ENCODE data around the gene RTN4IP1. TPM values are rescaled to one million over a fixed set of nuclear protein-coding genes. Genes with fewer than 3 reads are reported as not detected.

RTN4IP1 gene
- total and polyA plus RNA-seq, 10 of the 15 experiments (the other 5 are each of a cell fraction or from before 2014, with no cell fraction given), result 8.2 to 17.0 (median 9.8) TPM

DNA sequence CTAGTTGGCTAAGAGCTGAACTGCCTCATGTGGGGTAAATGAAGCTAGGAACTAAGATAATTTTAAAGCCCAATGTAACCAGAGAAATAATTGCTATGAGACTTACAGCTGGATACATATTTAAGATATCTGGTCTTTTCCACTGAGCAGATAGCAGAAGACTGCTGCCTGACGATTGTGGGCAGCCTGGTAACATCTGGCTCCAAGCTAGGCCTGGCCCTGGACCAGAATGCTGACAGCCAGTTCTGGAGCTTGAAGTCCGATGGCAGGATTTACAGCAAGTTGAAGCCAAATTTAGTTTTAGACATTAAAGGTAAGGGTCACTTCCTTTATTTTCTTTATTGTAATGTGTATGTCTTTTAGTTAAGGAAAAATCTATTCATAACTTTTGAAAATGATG is 65.7 kb downstream of the RTN4IP1 start:
- Histone ChIP-seq H2AFZ (ENCODE audit: control insufficient read depth, low read depth, low read length) (no peak overlapping the region), H4K20me1 (ENCODE audit: control insufficient read depth, insufficient read depth) (no peaks in the 10 kb centered on the region), H3K9ac (ENCODE audit: control insufficient read depth, insufficient read depth, low read length) (no peak overlapping the region), H3K9me3 (replicated peaks; ENCODE audit: control insufficient read depth, insufficient read depth, low read length) (no peaks in the 10 kb centered on the region), H3K4me2 (ENCODE audit: control insufficient read depth, insufficient read depth) (no peak overlapping the region), H3K4me3 (no peak overlapping the region), H3K36me3 (ENCODE audit: control insufficient read depth in 2 of 2, insufficient read depth in 2 of 2, low read length in 1 of 2) (peaks cover 0 to 31% of the 10 kb centered on the region in 2 experiments), H3K4me1 (ENCODE audit: control insufficient read depth, insufficient read depth, low read length) (no peaks in the 10 kb centered on the region), H3K79me2 (ENCODE audit: control insufficient read depth, insufficient read depth, low read length) (no peaks in the 10 kb centered on the region), H3K27ac (ENCODE audit: control insufficient read depth, insufficient read depth) (no peak overlapping the region), H3K27me3 (replicated peaks in 1 of 2; ENCODE audit: control insufficient read depth in 2 of 2, insufficient read depth in 2 of 2, low read length in 1 of 2) (no peaks in the 10 kb centered on the region)
- CTCF ChIA-PET, result interaction anchor here (0.9 to 16.5 kb wide), 13 partner anchors 8 to 434 kb away, joined by 3 to 403 read pairs (median 3); partner anchors contain the start of gene CRYBG1
- in situ Hi-C loops (cut with MboI), result no loop called here
- DNase-seq (ENCODE audit: low read depth, low spot score) (no peak), FAIRE-seq (no peak), ATAC-seq (no peak)
- POLR2A ChIA-PET, result no interaction called here
- WGBS (ENCODE audit: insufficient coverage, insufficient replicate concordance, low lambda C conversion rate, missing lambda C conversion rate), result 98% methylated on average over 2 of the region's 2 CpGs
- RAD21 ChIA-PET (ENCODE audit: unreplicated experiment), result interaction anchor here (0.7 to 2.2 kb wide), 4 partner anchors 29 to 124 kb away, joined by 3 to 8 read pairs (median 4); no protein-coding TSS in a partner anchor
- intact Hi-C loops (cut with micrococcal nuclease; ENCODE audit: unreplicated experiment), result no loop called here
- TF ChIP-seq MYC (IDR thresholded peaks at IDR 0.05; ENCODE audit: insufficient read depth, insufficient read length, insufficient replicate concordance, low read length, severe bottlenecking) (no peak), DPF2 (IDR thresholded peaks at IDR 0.05) (no peak), RFX5 (IDR thresholded peaks at IDR 0.05; ENCODE audit: low read depth, low read length) (no peak), BACH1 (IDR thresholded peaks at IDR 0.05; ENCODE audit: borderline replicate concordance) (no peak)
- TF ChIP-seq, protein P1, sequence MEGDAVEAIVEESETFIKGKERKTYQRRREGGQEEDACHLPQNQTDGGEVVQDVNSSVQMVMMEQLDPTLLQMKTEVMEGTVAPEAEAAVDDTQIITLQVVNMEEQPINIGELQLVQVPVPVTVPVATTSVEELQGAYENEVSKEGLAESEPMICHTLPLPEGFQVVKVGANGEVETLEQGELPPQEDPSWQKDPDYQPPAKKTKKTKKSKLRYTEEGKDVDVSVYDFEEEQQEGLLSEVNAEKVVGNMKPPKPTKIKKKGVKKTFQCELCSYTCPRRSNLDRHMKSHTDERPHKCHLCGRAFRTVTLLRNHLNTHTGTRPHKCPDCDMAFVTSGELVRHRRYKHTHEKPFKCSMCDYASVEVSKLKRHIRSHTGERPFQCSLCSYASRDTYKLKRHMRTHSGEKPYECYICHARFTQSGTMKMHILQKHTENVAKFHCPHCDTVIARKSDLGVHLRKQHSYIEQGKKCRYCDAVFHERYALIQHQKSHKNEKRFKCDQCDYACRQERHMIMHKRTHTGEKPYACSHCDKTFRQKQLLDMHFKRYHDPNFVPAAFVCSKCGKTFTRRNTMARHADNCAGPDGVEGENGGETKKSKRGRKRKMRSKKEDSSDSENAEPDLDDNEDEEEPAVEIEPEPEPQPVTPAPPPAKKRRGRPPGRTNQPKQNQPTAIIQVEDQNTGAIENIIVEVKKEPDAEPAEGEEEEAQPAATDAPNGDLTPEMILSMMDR (IDR thresholded peaks at IDR 0.05 in 2 of 3, conservative IDR thresholded peaks at IDR 0.05 in 1 of 3; ENCODE audit: control insufficient read depth in 2 of 3, extremely low read depth in 1 of 3, insufficient read depth in 1 of 3, low read depth in 3 of 3, low read length in 3 of 3), result no peak
- TF ChIP-seq, protein P2, sequence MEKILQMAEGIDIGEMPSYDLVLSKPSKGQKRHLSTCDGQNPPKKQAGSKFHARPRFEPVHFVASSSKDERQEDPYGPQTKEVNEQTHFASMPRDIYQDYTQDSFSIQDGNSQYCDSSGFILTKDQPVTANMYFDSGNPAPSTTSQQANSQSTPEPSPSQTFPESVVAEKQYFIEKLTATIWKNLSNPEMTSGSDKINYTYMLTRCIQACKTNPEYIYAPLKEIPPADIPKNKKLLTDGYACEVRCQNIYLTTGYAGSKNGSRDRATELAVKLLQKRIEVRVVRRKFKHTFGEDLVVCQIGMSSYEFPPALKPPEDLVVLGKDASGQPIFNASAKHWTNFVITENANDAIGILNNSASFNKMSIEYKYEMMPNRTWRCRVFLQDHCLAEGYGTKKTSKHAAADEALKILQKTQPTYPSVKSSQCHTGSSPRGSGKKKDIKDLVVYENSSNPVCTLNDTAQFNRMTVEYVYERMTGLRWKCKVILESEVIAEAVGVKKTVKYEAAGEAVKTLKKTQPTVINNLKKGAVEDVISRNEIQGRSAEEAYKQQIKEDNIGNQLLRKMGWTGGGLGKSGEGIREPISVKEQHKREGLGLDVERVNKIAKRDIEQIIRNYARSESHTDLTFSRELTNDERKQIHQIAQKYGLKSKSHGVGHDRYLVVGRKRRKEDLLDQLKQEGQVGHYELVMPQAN (conservative IDR thresholded peaks at IDR 0.05), result no peak
- BruUV-seq (replicated peaks), result no TSS peak
- SMC1A ChIA-PET (ENCODE audit: uncharacterized antibody, unreplicated experiment), result interaction anchor here (0.8 to 5.1 kb wide), 12 partner anchors 8 to 420 kb away, joined by 3 to 86 read pairs (median 4); no protein-coding TSS in a partner anchor

Measured in GM12878 (cell line).